DND-41 (cell line): ENCODE data around the gene ZNF90.
"Not testable (repeated sequence)": the region's sequence is repeated elsewhere in the genome, so short reads cannot be mapped to it uniquely, and the experiment has no call there.

ENCODE experiments used
- ATAC-seq: fragments of 200-7000 bp; cut with Tn5 transposase; 3 replicates; pipeline ENCODE4 v1.9.1; 2021; ENCODE audit warnings: low read depth; ENCODE audit not compliant: insufficient read depth
- DNase-seq: peaks from one replicate; pipeline ENCODE4 v3.0.0-alpha.2; 2020
- H2AFZ ChIP-seq: 2 replicates; pipeline ENCODE4 v1.6.0; 2012; ENCODE audit warnings: low read depth, low read length
- H3K27ac ChIP-seq: 2 replicates; pipeline ENCODE4 v1.5.1; 2012; ENCODE audit warnings: low read length, inconsistent platforms
- H3K27me3 ChIP-seq: fragments of 200-600 bp; sonication (generic); 2 replicates; pipeline ENCODE4 v1.6.0; 2012; ENCODE audit warnings: low read length, mild to moderate bottlenecking, inconsistent platforms; ENCODE audit not compliant: insufficient read depth, poor library complexity
- H3K36me3 ChIP-seq: 2 replicates; pipeline ENCODE4 v1.5.1; 2012; ENCODE audit warnings: low read length, inconsistent platforms; ENCODE audit not compliant: insufficient read depth
- H3K4me1 ChIP-seq: 2 replicates; pipeline ENCODE4 v1.5.1; 2012; ENCODE audit warnings: mild to moderate bottlenecking, low read length; ENCODE audit not compliant: insufficient read depth
- H3K4me2 ChIP-seq: 2 replicates; pipeline ENCODE4 v1.6.0; 2012; ENCODE audit warnings: mild to moderate bottlenecking, moderate library complexity, low read length, inconsistent platforms; ENCODE audit not compliant: insufficient read depth
- H3K4me3 ChIP-seq, 2 experiments: fragments of 200-600 bp in 1 of 2; shearing (Covaris generic) in 1 of 2; 2 replicates each; pipeline ENCODE4 v1.5.1; 2012 to 2016; ENCODE audit warnings: inconsistent platforms in 2 of 2, low read length in 2 of 2, mild to moderate bottlenecking in 2 of 2, low read depth in 1 of 2, moderate library complexity in 1 of 2
- H3K79me2 ChIP-seq: 2 replicates; pipeline ENCODE4 v1.6.0; 2012; ENCODE audit warnings: low read length, inconsistent platforms; ENCODE audit not compliant: insufficient read depth
- H3K9ac ChIP-seq: 2 replicates; pipeline ENCODE4 v1.6.0; 2012; ENCODE audit warnings: low read depth, mild to moderate bottlenecking, inconsistent platforms, low read length, moderate library complexity
- H3K9me3 ChIP-seq: 2 replicates; pipeline ENCODE4 v1.5.1; 2012; ENCODE audit warnings: low read length, moderate library complexity, mild to moderate bottlenecking, inconsistent platforms; ENCODE audit not compliant: insufficient read depth, severe bottlenecking
- H4K20me1 ChIP-seq: 2 replicates; pipeline ENCODE4 v1.6.0; 2012; ENCODE audit warnings: low read length; ENCODE audit not compliant: insufficient read depth
- EZH2 ChIP-seq: IDR thresholded peaks from 3 replicates; pipeline ENCODE4 v1.6.1; 2012; ENCODE audit warnings: borderline replicate concordance, low read depth, mild to moderate bottlenecking, moderate library complexity, low read length, inconsistent platforms; ENCODE audit not compliant: severe bottlenecking
- TF ChIP-seq, protein P1 (sequence below): IDR thresholded peaks from 2 replicates; pipeline ENCODE4 v1.5.1; 2012; ENCODE audit warnings: borderline replicate concordance, low read length, moderate library complexity, mild to moderate bottlenecking; ENCODE audit not compliant: poor library complexity, severe bottlenecking; ENCODE audit errors: extremely low read depth

The ZNF90 gene

DNA sequence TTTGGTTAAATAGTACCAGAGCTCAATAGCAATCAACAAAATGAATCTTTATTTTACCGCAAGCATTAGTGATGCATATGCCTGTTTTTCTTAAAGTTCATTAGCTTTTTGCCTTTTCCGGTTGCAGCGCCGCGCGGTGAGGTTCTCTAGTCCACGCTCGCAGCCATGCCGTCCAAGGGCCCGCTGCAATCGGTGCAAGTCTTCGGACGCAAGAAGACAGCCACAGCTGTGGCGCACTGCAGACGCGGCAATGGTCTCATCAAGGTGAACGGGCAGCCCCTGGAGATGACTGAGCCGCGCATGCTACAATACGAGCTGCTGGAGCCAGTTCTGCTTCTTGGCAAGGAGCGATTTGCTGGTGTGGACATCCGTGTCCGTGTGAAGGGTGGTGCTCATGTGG is 47.1 kb downstream of the ZNF90 start:
- H3K79me2 ChIP-seq, result no peaks in the 10 kb centered on the region
- ATAC-seq, result no peak
- no peaks in the 10 kb centered on the region for H3K36me3 ChIP-seq
- no peak overlapping the region for H3K4me2 ChIP-seq
- H3K27ac ChIP-seq, result no peak overlapping the region
- H3K27me3 ChIP-seq, result no peaks in the 10 kb centered on the region
- no peak overlapping the region for H3K9ac ChIP-seq
- peaks cover 10% of the 10 kb centered on the region for H3K9me3 ChIP-seq
- no peak for TF ChIP-seq EZH2
- TF ChIP-seq, protein P1, sequence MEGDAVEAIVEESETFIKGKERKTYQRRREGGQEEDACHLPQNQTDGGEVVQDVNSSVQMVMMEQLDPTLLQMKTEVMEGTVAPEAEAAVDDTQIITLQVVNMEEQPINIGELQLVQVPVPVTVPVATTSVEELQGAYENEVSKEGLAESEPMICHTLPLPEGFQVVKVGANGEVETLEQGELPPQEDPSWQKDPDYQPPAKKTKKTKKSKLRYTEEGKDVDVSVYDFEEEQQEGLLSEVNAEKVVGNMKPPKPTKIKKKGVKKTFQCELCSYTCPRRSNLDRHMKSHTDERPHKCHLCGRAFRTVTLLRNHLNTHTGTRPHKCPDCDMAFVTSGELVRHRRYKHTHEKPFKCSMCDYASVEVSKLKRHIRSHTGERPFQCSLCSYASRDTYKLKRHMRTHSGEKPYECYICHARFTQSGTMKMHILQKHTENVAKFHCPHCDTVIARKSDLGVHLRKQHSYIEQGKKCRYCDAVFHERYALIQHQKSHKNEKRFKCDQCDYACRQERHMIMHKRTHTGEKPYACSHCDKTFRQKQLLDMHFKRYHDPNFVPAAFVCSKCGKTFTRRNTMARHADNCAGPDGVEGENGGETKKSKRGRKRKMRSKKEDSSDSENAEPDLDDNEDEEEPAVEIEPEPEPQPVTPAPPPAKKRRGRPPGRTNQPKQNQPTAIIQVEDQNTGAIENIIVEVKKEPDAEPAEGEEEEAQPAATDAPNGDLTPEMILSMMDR, result no peak
- no peaks in the 10 kb centered on the region for H3K4me1 ChIP-seq
- no peaks in the 10 kb centered on the region for H4K20me1 ChIP-seq
- no peak for DNase-seq
- no peak overlapping the region for H3K4me3 ChIP-seq
- no peak overlapping the region for H2AFZ ChIP-seq

DNA sequence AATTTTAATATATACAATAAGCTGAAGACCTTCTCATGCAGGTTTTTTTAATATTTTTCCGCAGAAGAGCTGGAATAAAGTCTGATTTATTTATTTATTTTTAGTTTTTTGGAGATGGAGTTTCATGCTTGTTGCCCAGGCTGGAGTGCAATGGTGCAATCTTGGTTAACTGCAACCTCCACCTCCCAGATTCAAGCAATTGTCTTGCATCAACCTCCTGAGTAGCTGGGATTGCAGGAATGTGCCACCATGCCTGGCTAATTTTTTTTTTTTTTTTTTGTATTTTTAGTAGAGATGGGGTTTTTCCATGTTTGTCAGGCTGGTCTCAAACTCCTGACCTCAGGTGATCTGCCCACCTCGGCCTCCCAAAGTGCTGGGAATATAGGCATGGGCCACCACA is 55.1 kb downstream of the ZNF90 start:
- not testable (repeated sequence) for H3K79me2 ChIP-seq, H3K4me2 ChIP-seq, H2AFZ ChIP-seq, H3K27me3 ChIP-seq, H4K20me1 ChIP-seq, H3K9me3 ChIP-seq, ATAC-seq, H3K4me1 ChIP-seq, DNase-seq, H3K4me3 ChIP-seq, H3K9ac ChIP-seq, H3K27ac ChIP-seq, H3K36me3 ChIP-seq

DNA sequence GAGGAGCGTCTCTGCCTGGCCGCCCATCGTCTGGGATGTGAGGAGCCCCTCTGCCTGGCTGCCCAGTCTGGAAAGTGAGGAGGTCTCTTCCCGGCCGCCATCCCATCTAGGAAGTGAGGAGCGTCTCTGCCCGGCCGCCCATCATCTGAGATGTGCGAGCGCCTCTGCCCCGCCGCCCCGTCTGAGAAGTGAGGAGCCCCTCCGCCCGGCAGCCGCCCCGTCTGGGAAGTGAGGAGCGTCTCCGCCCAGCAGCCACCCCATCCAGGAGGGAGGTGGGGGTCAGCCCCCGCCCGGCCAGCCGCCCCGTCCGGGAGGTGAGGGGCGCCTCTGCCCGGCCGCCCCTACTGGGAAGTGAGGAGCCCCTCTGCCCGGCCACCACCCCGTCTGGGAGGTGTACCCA is 59.9 kb downstream of the ZNF90 start:
- not testable (repeated sequence) for H4K20me1 ChIP-seq, DNase-seq, H3K9me3 ChIP-seq, H3K79me2 ChIP-seq, H3K27me3 ChIP-seq, H3K27ac ChIP-seq, H2AFZ ChIP-seq, H3K4me1 ChIP-seq, H3K4me2 ChIP-seq, H3K4me3 ChIP-seq, H3K9ac ChIP-seq, ATAC-seq, H3K36me3 ChIP-seq

DNA sequence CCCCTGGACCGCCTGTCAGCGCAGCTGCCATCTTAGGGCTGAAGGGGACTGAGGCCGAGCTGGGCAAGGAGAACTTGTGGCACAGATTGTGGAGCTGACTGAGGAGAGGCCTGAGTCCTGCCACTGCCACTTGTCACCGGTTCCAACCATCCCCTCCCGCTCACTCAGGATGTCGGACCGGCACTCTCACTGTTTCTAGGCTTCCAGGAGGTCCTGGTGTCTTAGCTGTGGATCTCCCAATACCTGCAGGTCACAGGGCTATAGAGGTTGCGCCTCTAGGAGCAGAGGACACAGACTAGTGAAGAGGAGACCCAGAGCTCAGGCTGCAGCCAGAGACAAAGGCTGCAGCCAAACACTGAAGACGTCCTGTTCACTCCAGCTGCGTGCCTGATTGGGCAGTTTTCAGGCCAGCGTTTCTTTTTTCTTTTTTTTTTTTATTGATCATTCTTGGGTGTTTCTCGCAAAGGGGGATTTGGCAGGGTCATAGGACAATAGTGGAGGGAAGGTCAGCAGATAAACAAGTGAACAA is 73.9 kb downstream of the ZNF90 start:
- no peak overlapping the region for H3K9ac ChIP-seq
- H4K20me1 ChIP-seq, result no peaks in the 10 kb centered on the region
- no peaks in the 10 kb centered on the region for H3K4me1 ChIP-seq
- no peaks in the 10 kb centered on the region for H3K79me2 ChIP-seq
- H3K4me3 ChIP-seq, result no peak overlapping the region
- ATAC-seq, result no peak
- no peak overlapping the region for H3K27ac ChIP-seq
- no peaks in the 10 kb centered on the region for H3K36me3 ChIP-seq
- no peaks in the 10 kb centered on the region for H3K27me3 ChIP-seq
- H3K9me3 ChIP-seq, result no peaks in the 10 kb centered on the region
- H3K4me2 ChIP-seq, result no peak overlapping the region
- DNase-seq, result no peak
- TF ChIP-seq EZH2, result no peak
- TF ChIP-seq, protein P1, result no peak
- H2AFZ ChIP-seq, result no peak overlapping the region

DNA sequence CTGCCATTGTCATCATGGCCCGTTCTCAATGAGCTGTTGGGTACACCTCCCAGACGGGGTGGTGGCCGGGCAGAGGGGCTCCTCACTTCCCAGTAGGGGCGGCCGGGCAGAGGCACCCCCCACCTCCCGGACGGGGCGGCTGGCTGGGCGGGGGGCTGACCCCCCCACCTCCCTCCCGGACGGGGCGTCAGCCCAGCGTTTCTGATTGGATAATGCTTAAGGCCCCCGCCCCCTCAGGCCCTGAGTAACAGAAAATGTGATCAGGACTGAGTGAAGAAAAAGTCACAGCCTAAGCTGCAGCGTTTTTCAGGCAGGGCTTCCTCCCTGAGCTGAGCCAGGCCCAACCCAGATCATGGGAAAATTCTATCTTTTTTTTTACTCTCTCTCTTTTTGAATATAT is 74.7 kb downstream of the ZNF90 start:
- ATAC-seq, H2AFZ ChIP-seq, H3K9ac ChIP-seq, H3K9me3 ChIP-seq, H3K36me3 ChIP-seq, H3K4me2 ChIP-seq, H3K79me2 ChIP-seq, H4K20me1 ChIP-seq, DNase-seq, H3K4me3 ChIP-seq, H3K27me3 ChIP-seq, H3K4me1 ChIP-seq, H3K27ac ChIP-seq: not testable (repeated sequence)
